Renal pelvis (tissue), 12 donors: Measurements from ENCODE around the gene HPRT1. TPM values are rescaled to one million over a fixed set of nuclear protein-coding genes. Genes with fewer than 3 reads are reported as not detected.
"Not testable (repeated sequence)": the region's sequence is repeated elsewhere in the genome, so short reads cannot be mapped to it uniquely, and the experiment has no call there.

Experiments
- DNase-seq: peaks from one replicate; pipeline ENCODE4 v3.0.0-alpha.2; 2013
- long read RNA-seq, 16 experiments: transcript quantifications; one replicate each; lab custom pipeline, GENCODE V29; 2026
- polyA plus RNA-seq, 3 donors: library from polyadenylated mRNA; unstranded; fragments of 120-200 nt; gene quantifications; one replicate each; pipeline ENCODE4 v1.2.1, GENCODE V29; 2013; ENCODE audit not compliant: insufficient read length in 3 of 3

HPRT1 gene, protein sequence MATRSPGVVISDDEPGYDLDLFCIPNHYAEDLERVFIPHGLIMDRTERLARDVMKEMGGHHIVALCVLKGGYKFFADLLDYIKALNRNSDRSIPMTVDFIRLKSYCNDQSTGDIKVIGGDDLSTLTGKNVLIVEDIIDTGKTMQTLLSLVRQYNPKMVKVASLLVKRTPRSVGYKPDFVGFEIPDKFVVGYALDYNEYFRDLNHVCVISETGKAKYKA
- 10 to 100 TPM; 37.0 to 42.0 (median 39.7) TPM for polyA plus RNA-seq
- long read RNA-seq, donor 1, partial matches to known transcripts, result 0 of 23 reads
- long read RNA-seq, donor 1, other reads (novel, unspliced or antisense), result 23 of 23 reads
- long read RNA-seq, donor 2, partial matches to known transcripts, result 0 of 23 reads
- long read RNA-seq, donor 2, other reads (novel, unspliced or antisense), result 23 of 23 reads
- long read RNA-seq, donor 3, partial matches to known transcripts, result 13 of 41 reads
- long read RNA-seq, donor 3, other reads (novel, unspliced or antisense), result 24 of 41 reads
- long read RNA-seq, donor 4, partial matches to known transcripts, result 0 of 23 reads
- long read RNA-seq, donor 4, other reads (novel, unspliced or antisense), result 21 of 23 reads
- long read RNA-seq, donor 5, partial matches to known transcripts, result 0 of 13 reads
- long read RNA-seq, donor 5, other reads (novel, unspliced or antisense), result 12 of 13 reads
- long read RNA-seq, donor 6, partial matches to known transcripts, result 0 of 19 reads
- long read RNA-seq, donor 6, other reads (novel, unspliced or antisense), result 18 of 19 reads
- long read RNA-seq, donor 7, partial matches to known transcripts, result 6 of 29 reads
- long read RNA-seq, donor 7, other reads (novel, unspliced or antisense), result 21 of 29 reads
- long read RNA-seq, donor 8, partial matches to known transcripts, result 0 of 6 reads
- long read RNA-seq, donor 8, other reads (novel, unspliced or antisense), result 5 of 6 reads
- long read RNA-seq, donor 9, partial matches to known transcripts, result 0 of 28 reads
- long read RNA-seq, donor 9, other reads (novel, unspliced or antisense), result 26 of 28 reads
- long read RNA-seq, donor 10, partial matches to known transcripts, result 0 of 12 reads
- long read RNA-seq, donor 10, other reads (novel, unspliced or antisense), result 11 of 12 reads
- long read RNA-seq, donor 11, partial matches to known transcripts, result 0 of 17 reads
- long read RNA-seq, donor 11, other reads (novel, unspliced or antisense), result 16 of 17 reads
- long read RNA-seq, donor 12, partial matches to known transcripts, result 6 of 26 reads
- long read RNA-seq, donor 12, other reads (novel, unspliced or antisense), result 16 of 26 reads
- long read RNA-seq, donor 13, partial matches to known transcripts, result 0 of 6 reads
- long read RNA-seq, donor 13, other reads (novel, unspliced or antisense), result 6 of 6 reads
- long read RNA-seq, donor 14, partial matches to known transcripts, result 11 of 41 reads
- long read RNA-seq, donor 14, other reads (novel, unspliced or antisense), result 27 of 41 reads
- long read RNA-seq, donor 15, partial matches to known transcripts, result 0 of 25 reads
- long read RNA-seq, donor 15, other reads (novel, unspliced or antisense), result 21 of 25 reads
- long read RNA-seq, donor 16, partial matches to known transcripts, result 12 of 35 reads
- long read RNA-seq, donor 16, other reads (novel, unspliced or antisense), result 21 of 35 reads

GRCh38 chrX:134460005-134460861 is at the start of gene HPRT1:
TSS of gene HPRT1 (plus strand) at chrX:134460165. CDS start at chrX:134460312, 147 bp downstream.
- peak; percentile 66 for DNase-seq

DNA sequence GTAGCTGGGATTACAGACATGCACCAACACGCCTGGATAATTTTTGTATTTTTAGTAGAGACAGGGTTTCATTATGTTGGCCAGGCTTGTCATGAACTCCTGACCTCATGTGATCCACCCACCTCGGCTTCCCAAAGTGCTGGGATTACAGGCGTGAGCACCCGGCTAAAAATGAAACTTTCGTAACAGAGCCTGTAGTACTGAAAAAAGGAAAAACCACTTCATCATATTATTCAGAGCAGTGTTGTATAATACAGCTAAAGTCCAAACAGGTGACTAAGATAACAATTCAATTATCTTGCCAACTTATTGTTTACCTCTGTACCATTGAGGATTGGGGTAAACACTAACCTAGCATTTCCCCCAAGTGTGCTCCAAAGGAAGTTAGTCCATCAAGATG is 43.9 kb upstream of the HPRT1 start:
- DNase-seq, result no peak

- DNase-seq, result no peak
Observed at GRCh38 chrX:134418317-134419113, 41.5 kb upstream of the HPRT1 start.

DNA sequence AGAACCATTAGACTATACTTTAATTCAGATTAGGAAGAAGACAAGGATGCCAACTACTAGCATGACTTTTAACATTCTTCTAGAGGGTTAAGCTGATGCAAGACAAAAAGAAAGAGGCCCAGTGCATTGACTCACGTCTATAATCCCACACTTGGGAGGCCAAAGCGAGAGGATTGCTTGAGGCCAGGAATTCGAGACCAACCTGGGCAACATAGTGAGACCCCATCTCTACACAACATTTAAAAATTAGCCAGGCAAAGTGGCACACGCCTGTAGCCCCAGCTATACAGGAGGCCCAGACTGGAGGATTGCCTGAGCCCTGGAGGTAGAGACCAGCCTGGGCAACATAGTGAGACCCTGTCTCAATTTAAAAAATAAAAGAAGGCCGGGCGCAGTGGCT is 40.2 kb upstream of the HPRT1 start:
- no peak for DNase-seq

DNA sequence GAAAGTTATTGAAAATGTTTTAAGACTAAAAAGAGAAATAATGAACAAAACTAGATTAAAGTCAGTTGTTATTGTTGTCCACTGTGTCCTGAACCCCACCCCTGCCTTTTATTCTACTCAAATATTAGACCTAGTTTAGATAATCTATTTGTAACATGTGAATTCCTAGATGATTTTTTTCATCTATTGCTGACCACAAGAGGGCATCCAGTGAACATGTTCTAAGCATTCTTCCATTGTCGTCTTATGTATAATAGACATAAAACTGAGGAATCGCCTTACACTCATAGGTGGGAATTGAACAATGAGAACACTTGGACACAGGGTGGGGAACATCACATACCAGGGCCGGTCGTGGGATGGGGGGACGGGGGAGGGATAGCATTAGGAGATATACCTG is 36.4 kb upstream of the HPRT1 start:
- DNase-seq, result peak; percentile 9

DNA sequence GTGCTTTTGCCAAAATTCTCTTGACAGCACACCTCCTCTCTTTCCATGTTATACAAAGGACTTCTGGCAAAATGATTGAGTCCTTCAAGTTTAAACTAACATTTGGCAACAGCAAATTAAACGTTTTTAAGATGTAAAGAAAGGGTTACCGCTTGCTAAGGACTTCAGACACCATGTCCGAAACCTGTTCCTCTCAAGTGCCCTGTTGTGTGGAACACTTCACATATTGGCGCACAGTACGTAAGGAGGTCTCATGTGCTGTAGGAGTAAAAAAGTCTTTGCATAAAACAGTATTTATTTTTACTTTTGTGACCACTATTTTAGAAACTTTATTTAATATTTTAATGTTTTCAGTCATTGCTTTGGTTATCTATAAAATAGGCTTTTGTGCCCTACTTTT is 33.7 kb upstream of the HPRT1 start:
- no peak for DNase-seq

GRCh38 chrX:134431894-134432293 is 28.1 kb upstream of the HPRT1 start:
- DNase-seq, result no peak

DNA sequence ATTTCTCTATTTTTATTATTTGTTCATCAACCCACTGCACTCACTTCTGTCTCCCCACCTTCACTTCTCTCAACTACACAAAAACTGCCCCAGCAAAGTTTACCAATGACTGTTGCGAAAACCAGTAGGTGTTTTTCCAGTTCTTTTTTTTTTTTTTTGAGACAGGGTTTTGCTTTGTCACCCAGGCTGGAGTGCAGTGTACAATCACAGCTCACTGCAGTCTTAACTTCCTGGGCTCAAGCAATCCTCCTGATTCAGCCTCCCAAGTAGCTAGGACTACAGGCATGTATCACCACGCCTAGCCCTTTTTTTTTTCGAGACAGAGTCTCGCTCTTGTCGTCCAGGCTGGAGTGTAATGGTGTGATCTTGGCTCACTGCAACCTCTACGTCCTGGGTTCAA is 24.1 kb upstream of the HPRT1 start:
- no peak for DNase-seq

- DNase-seq, result peak; percentile 51
Observed at GRCh38 chrX:134443020-134443419, 16.9 kb upstream of the HPRT1 start.

GRCh38 chrX:134443461-134443860 is 16.5 kb upstream of the HPRT1 start:
- DNase-seq, result no peak

- DNase-seq, result no peak
Observed at GRCh38 chrX:134444681-134445080, 15.3 kb upstream of the HPRT1 start.

DNA sequence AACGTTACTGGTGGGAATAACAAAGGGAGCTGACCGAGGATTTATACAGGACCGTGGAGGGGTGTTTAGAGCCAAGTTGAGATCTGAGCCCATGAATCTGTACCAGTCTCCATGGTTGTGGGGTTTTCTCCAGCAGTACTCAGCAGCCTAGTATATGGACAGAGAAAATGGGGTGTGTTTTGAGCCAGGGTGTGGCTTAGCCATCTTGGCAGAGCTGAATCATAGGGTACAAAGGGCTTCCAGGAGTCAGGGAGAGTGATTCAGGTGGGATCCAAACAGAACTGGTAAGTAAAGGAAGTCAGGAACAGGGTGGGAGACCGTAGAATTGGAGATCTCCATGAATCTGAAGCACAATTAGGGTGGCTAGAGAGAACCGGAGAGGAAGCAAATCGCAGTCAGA is 7.4 kb upstream of the HPRT1 start:
- no peak for DNase-seq

- no peak for DNase-seq
Observed at GRCh38 chrX:134453631-134454030, 6.3 kb upstream of the HPRT1 start.

DNA sequence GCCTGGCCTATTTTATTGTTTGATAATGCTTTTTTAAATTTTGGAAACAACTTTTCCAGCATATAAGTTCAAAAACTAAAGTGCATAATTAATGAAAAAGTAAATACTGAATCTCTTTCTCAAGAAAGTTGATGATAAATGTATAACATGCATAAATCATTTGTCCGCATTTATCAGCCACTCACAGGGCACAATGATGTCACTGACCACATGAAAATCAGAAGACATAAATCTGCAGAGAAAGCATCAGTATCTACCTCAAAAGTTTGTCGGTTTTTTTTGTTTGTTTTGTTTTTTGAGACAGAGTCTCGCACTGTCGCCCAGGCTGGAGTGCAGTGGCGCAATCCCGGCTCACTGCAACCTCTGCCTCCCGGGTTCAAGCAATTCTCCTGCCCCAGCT is 5.5 kb upstream of the HPRT1 start:
- no peak for DNase-seq

DNA sequence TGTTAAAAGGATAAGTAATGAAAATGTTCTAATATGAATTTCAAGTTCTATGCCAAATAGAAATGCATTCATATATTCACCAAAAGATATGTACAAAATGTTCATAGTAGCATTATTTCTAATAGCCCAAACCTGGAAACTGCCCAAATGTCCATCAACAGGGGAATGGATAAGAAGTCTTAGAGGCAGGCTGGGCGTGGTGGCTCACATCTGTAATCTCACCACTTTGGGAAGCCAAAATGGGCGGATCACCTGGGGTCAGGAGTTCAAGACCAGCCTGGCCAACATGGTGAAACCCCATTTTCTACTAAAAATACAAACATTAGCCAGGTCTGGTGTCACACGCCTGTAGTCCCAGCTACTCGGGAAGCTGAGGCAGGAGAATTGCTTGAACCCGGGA is 2.3 kb upstream of the HPRT1 start:
- DNase-seq, result no peak

DNA sequence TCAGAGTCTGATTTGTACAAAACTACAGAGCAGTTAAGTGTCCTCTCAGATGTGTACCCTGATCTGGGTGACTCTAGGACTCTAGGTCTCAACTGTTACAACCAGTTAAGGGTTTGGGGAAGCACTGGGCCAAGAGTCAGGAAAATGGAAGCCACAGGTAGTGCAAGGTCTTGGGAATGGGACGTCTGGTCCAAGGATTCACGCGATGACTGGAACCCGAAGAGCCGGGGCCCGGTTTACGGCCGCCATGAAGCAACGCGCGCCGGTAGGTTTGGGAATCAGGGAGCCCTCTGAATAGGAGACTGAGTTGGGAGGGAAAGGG is 321 bp upstream of the HPRT1 start:
- no peak for DNase-seq

DNA sequence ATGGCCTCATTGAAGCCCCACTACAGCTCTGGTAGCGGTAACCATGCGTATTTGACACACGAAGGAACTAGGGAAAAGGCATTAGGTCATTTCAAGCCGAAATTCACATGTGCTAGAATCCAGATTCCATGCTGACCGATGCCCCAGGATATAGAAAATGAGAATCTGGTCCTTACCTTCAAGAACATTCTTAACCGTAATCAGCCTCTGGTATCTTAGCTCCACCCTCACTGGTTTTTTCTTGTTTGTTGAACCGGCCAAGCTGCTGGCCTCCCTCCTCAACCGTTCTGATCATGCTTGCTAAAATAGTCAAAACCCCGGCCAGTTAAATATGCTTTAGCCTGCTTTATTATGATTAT is 876 bp downstream of the HPRT1 start:
- peak; percentile 9 for DNase-seq

GRCh38 chrX:134461437-134461836 is 1.5 kb downstream of the HPRT1 start:
- DNase-seq, result no peak

GRCh38 chrX:134462927-134463326 is 3.0 kb downstream of the HPRT1 start:
- no peak for DNase-seq

GRCh38 chrX:134464453-134464852 is 4.5 kb downstream of the HPRT1 start:
- not testable (repeated sequence) for DNase-seq
